SK-N-SH treated with all-trans-retinoic acid at 6 μM for 48 hours (cell line): ENCODE measurements around the gene RCOR1.
"Not testable (repeated sequence)": the region's sequence is repeated elsewhere in the genome, so short reads cannot be mapped to it uniquely, and the experiment has no call there.

ENCODE experiments used
- ATAC-seq: fragments of 200-7000 bp; cut with Tn5 transposase; 3 replicates; pipeline ENCODE4 v1.9.1; 2020; ENCODE audit warnings: mild to moderate bottlenecking, moderate library complexity
- ARNTL ChIP-seq: fragments of 450-650 bp; formaldehyde crosslinking; IDR thresholded peaks from 2 replicates; pipeline ENCODE4 v1.5.0; 2020; ENCODE audit warnings: low read depth, mild to moderate bottlenecking, moderate library complexity, borderline replicate concordance
- BACH2 ChIP-seq: fragments of 250-450 bp; sonication (Bioruptor Pico); IDR thresholded peaks from 2 replicates; pipeline ENCODE4 v1.9.0; 2021; ENCODE audit warnings: mild to moderate bottlenecking, borderline replicate concordance
- CREB5 ChIP-seq: fragments of 250-450 bp; sonication (Bioruptor Pico); IDR thresholded peaks from 2 replicates; pipeline ENCODE4 v1.5.1; 2020; ENCODE audit warnings: low read depth, mild to moderate bottlenecking, moderate library complexity
- CSDC2 ChIP-seq: fragments of 250-450 bp; sonication (Bioruptor Pico); IDR thresholded peaks from 2 replicates; pipeline ENCODE4 v1.5.0; 2020; ENCODE audit warnings: mild to moderate bottlenecking, moderate library complexity
- CSRNP3 ChIP-seq: fragments of 250-450 bp; sonication (Bioruptor Pico); IDR thresholded peaks from 2 replicates; pipeline ENCODE4 v1.5.1; 2021; ENCODE audit warnings: mild to moderate bottlenecking, moderate library complexity
- ESRRG ChIP-seq: fragments of 250-450 bp; sonication (Bioruptor Pico); IDR thresholded peaks from 2 replicates; pipeline ENCODE4 v1.6.1; 2021; ENCODE audit warnings: mild to moderate bottlenecking
- GLIS3 ChIP-seq: fragments of 250-450 bp; sonication (Bioruptor Pico); IDR thresholded peaks from 2 replicates; pipeline ENCODE4 v1.5.0; 2020; ENCODE audit warnings: mild to moderate bottlenecking, moderate library complexity
- ISL1 ChIP-seq: fragments of 250-450 bp; sonication (Bioruptor Pico); IDR thresholded peaks from 2 replicates; pipeline ENCODE4 v2.1.2; 2022; ENCODE audit warnings: mild to moderate bottlenecking, moderate library complexity
- OSR1 ChIP-seq: fragments of 250-450 bp; sonication (Bioruptor Pico); IDR thresholded peaks from 2 replicates; pipeline ENCODE4 v1.8.0; 2022; ENCODE audit warnings: moderate library complexity, mild to moderate bottlenecking, inconsistent platforms
- PATZ1 ChIP-seq: fragments of 250-450 bp; sonication (Bioruptor Pico); IDR thresholded peaks from 2 replicates; pipeline ENCODE4 v1.8.0; 2020; ENCODE audit warnings: mild to moderate bottlenecking, moderate library complexity, borderline replicate concordance
- POU6F1 ChIP-seq: fragments of 250-450 bp; sonication (Bioruptor Pico); IDR thresholded peaks from 2 replicates; pipeline ENCODE4 v1.8.0; 2021; ENCODE audit warnings: low read depth, mild to moderate bottlenecking, moderate library complexity, borderline replicate concordance
- PPARA ChIP-seq: fragments of 250-450 bp; sonication (Bioruptor Pico); IDR thresholded peaks from 2 replicates; pipeline ENCODE4 v1.5.0; 2020; ENCODE audit warnings: mild to moderate bottlenecking, borderline replicate concordance
- RARB ChIP-seq: fragments of 250-450 bp; sonication (Bioruptor Pico); IDR thresholded peaks from 2 replicates; pipeline ENCODE4 v1.8.0; 2021; ENCODE audit warnings: mild to moderate bottlenecking, moderate library complexity
- SNAI2 ChIP-seq: fragments of 250-450 bp; sonication (Bioruptor Pico); IDR thresholded peaks from 2 replicates; pipeline ENCODE4 v1.5.0; 2020; ENCODE audit warnings: mild to moderate bottlenecking, moderate library complexity
- TCF4 ChIP-seq: fragments of 250-450 bp; sonication (Bioruptor Pico); IDR thresholded peaks from 2 replicates; pipeline ENCODE4 v1.8.0; 2021; ENCODE audit warnings: mild to moderate bottlenecking, moderate library complexity, borderline replicate concordance
- TSHZ2 ChIP-seq: fragments of 250-450 bp; sonication (Bioruptor Pico); IDR thresholded peaks from 2 replicates; pipeline ENCODE4 v1.5.0; 2020; ENCODE audit warnings: mild to moderate bottlenecking, moderate library complexity
- ZC3H10 ChIP-seq: fragments of 250-450 bp; sonication (Bioruptor Pico); IDR thresholded peaks from 2 replicates; pipeline ENCODE4 v1.5.1; 2021; ENCODE audit warnings: mild to moderate bottlenecking, moderate library complexity
- ZFP30 ChIP-seq: fragments of 450-650 bp; formaldehyde crosslinking; IDR thresholded peaks from 2 replicates; pipeline ENCODE4 v1.5.0; 2022; ENCODE audit warnings: mild to moderate bottlenecking, moderate library complexity
- ZNF565 ChIP-seq: fragments of 450-650 bp; formaldehyde crosslinking; conservative IDR thresholded peaks from 2 replicates; pipeline ENCODE4 v1.5.0; 2020; ENCODE audit warnings: low read depth, mild to moderate bottlenecking, moderate library complexity
- ZNF70 ChIP-seq: fragments of 450-650 bp; formaldehyde crosslinking; IDR thresholded peaks from 2 replicates; pipeline ENCODE4 v1.5.0; 2020; ENCODE audit warnings: mild to moderate bottlenecking, moderate library complexity
- ZNF8 ChIP-seq: fragments of 450-650 bp; formaldehyde crosslinking; IDR thresholded peaks from 2 replicates; pipeline ENCODE4 v1.5.0; 2020; ENCODE audit warnings: mild to moderate bottlenecking, moderate library complexity

The RCOR1 gene

GRCh38 chr14:102573591-102574046 is 18.8 kb upstream of the RCOR1 start:
- no peak for ATAC-seq
- no peak for TF ChIP-seq ARNTL (CRISPR knock-in tag)
- TF ChIP-seq ZFP30 (CRISPR knock-in tag) = no peak
- TF ChIP-seq ZC3H10 (CRISPR knock-in tag) = no peak
- no peak for TF ChIP-seq CSRNP3 (CRISPR knock-in tag)
- no peak for TF ChIP-seq OSR1 (CRISPR knock-in tag)

GRCh38 chr14:102574281-102575159 is 17.9 kb upstream of the RCOR1 start:
- ATAC-seq = no peak
- TF ChIP-seq PPARA (CRISPR knock-in tag) = no peak
- no peak for TF ChIP-seq SNAI2
- TF ChIP-seq TCF4 (CRISPR knock-in tag) = no peak
- TF ChIP-seq ZFP30 (CRISPR knock-in tag) = no peak
- no peak for TF ChIP-seq BACH2 (CRISPR knock-in tag)
- no peak for TF ChIP-seq CREB5 (CRISPR knock-in tag)
- TF ChIP-seq GLIS3 (CRISPR knock-in tag) = no peak
- TF ChIP-seq TSHZ2 (CRISPR knock-in tag) = no peak
- no peak for TF ChIP-seq ZNF70 (CRISPR knock-in tag)
- no peak for TF ChIP-seq CSRNP3 (CRISPR knock-in tag)
- TF ChIP-seq ESRRG (CRISPR knock-in tag) = no peak
- no peak for TF ChIP-seq ARNTL (CRISPR knock-in tag)

GRCh38 chr14:102575160-102575845 is 17.1 kb upstream of the RCOR1 start:
- TF ChIP-seq ISL1 (CRISPR knock-in tag) (no peak), ZNF565 (CRISPR knock-in tag) (no peak), RARB (CRISPR knock-in tag) (no peak), PATZ1 (CRISPR knock-in tag) (no peak), SNAI2 (no peak), ZFP30 (CRISPR knock-in tag) (no peak), ZNF8 (CRISPR knock-in tag) (no peak), PPARA (CRISPR knock-in tag) (no peak), CSDC2 (CRISPR knock-in tag) (no peak), ESRRG (CRISPR knock-in tag) (no peak), POU6F1 (CRISPR knock-in tag) (no peak), CREB5 (CRISPR knock-in tag) (no peak)
- no peak for ATAC-seq

- ATAC-seq = not testable (repeated sequence)
Measured at GRCh38 chr14:102575846-102576428, 16.5 kb upstream of the RCOR1 start.
